Measurements from ENCODE around the gene DOCK6. TPM values are rescaled to one million over a fixed set of nuclear protein-coding genes. Genes with fewer than 3 reads are reported as not detected.
A peak's percentile ranks its signal among the peaks of the same experiment; 100 is the strongest.

Gene DOCK6
- total and polyA plus RNA-seq, 2 of the 13 experiments (the other 11 are each of a cell fraction or from before 2014, with no cell fraction given) = 5.4 to 38.1 TPM

DNA sequence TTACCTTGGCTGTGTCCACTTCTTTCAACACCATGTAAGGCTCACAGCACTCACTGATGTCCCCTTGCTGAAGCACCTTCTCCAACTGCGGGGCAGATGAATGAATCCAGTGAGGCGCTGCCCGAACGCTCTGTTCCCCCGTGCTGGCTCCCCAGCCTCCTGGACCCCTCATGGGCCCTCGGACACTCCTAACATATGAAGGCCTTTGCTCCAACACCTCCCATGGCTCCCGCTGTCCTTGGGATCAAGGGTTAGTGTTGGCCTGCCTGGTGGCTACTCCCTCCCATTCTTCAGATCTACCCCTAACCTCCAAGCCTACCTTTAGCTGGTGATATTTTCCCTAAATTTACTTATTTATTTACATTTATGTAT lies 18.5 kb downstream of the DOCK6 start (continued):
- TF ChIP-seq, protein P1, sequence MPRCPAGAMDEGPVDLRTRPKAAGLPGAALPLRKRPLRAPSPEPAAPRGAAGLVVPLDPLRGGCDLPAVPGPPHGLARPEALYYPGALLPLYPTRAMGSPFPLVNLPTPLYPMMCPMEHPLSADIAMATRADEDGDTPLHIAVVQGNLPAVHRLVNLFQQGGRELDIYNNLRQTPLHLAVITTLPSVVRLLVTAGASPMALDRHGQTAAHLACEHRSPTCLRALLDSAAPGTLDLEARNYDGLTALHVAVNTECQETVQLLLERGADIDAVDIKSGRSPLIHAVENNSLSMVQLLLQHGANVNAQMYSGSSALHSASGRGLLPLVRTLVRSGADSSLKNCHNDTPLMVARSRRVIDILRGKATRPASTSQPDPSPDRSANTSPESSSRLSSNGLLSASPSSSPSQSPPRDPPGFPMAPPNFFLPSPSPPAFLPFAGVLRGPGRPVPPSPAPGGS (CRISPR knock-in tag; IDR thresholded peaks at IDR 0.05) = peak; percentile 28; the same call in 1 of the 2 replicates
- TF ChIP-seq, protein P2, sequence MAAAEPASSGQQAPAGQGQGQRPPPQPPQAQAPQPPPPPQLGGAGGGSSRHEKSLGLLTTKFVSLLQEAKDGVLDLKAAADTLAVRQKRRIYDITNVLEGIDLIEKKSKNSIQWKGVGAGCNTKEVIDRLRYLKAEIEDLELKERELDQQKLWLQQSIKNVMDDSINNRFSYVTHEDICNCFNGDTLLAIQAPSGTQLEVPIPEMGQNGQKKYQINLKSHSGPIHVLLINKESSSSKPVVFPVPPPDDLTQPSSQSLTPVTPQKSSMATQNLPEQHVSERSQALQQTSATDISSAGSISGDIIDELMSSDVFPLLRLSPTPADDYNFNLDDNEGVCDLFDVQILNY (CRISPR knock-in tag; conservative IDR thresholded peaks at IDR 0.05) = no peak
- TF ChIP-seq, protein P3, sequence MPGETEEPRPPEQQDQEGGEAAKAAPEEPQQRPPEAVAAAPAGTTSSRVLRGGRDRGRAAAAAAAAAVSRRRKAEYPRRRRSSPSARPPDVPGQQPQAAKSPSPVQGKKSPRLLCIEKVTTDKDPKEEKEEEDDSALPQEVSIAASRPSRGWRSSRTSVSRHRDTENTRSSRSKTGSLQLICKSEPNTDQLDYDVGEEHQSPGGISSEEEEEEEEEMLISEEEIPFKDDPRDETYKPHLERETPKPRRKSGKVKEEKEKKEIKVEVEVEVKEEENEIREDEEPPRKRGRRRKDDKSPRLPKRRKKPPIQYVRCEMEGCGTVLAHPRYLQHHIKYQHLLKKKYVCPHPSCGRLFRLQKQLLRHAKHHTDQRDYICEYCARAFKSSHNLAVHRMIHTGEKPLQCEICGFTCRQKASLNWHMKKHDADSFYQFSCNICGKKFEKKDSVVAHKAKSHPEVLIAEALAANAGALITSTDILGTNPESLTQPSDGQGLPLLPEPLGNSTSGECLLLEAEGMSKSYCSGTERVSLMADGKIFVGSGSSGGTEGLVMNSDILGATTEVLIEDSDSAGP (CRISPR knock-in tag; IDR thresholded peaks at IDR 0.05; ENCODE audit: borderline replicate concordance) = 0 out of 2 replicates have a peak, but pooled peaks have one; percentile 2
- TF ChIP-seq ZNF678 (CRISPR knock-in tag; IDR thresholded peaks at IDR 0.05) (no peak), ZNF160 (CRISPR knock-in tag; IDR thresholded peaks at IDR 0.05) (0 out of 2 replicates have a peak, but pooled peaks have one; percentile 10), ETV6 (CRISPR knock-in tag; conservative IDR thresholded peaks at IDR 0.05) (no peak), TIGD3 (CRISPR knock-in tag; IDR thresholded peaks at IDR 0.05; ENCODE audit: borderline replicate concordance) (no peak), ZNF441 (CRISPR knock-in tag; IDR thresholded peaks at IDR 0.05; ENCODE audit: borderline replicate concordance) (0 out of 2 replicates have a peak, but pooled peaks have one; percentile 1), PAX8 (CRISPR knock-in tag; IDR thresholded peaks at IDR 0.05; ENCODE audit: borderline replicate concordance) (no peak), ZNF350 (CRISPR knock-in tag; IDR thresholded peaks at IDR 0.05; ENCODE audit: borderline replicate concordance, low read depth) (no peak), ZNF639 (CRISPR knock-in tag; conservative IDR thresholded peaks at IDR 0.05) (no peak), GRHL1 (CRISPR knock-in tag; conservative IDR thresholded peaks at IDR 0.05) (no peak), NR2F6 (IDR thresholded peaks at IDR 0.05) (no peak), NR2F6 (CRISPR knock-in tag; IDR thresholded peaks at IDR 0.05) (no peak), NONO (IDR thresholded peaks at IDR 0.05) (no peak), NONO (CRISPR knock-in tag; conservative IDR thresholded peaks at IDR 0.05) (0 out of 2 replicates have a peak, but pooled peaks have one; percentile 3), CHD2 (IDR thresholded peaks at IDR 0.05; ENCODE audit: low read depth, low read length) (no peak), CBX1 (IDR thresholded peaks at IDR 0.05; ENCODE audit: low read depth) (no peak), ZNF138 (CRISPR knock-in tag; IDR thresholded peaks at IDR 0.05; ENCODE audit: low read depth) (no peak), ZNF546 (CRISPR knock-in tag; conservative IDR thresholded peaks at IDR 0.05) (no peak)
- TF ChIP-seq, protein P4, sequence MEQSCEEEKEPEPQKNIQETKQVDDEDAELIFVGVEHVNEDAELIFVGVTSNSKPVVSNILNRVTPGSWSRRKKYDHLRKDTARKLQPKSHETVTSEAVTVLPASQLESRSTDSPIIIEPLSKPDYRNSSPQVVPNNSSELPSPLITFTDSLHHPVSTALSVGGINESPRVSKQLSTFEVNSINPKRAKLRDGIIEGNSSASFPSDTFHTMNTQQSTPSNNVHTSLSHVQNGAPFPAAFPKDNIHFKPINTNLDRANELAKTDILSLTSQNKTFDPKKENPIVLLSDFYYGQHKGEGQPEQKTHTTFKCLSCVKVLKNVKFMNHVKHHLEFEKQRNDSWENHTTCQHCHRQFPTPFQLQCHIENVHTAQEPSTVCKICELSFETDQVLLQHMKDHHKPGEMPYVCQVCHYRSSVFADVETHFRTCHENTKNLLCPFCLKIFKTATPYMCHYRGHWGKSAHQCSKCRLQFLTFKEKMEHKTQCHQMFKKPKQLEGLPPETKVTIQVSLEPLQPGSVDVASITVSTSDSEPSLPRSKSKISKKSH (CRISPR knock-in tag; IDR thresholded peaks at IDR 0.05; ENCODE audit: borderline replicate concordance) = no peak

All from HepG2 (cell line).